ENCODE data around the gene DPF3. TPM values are rescaled to one million over a fixed set of nuclear protein-coding genes. Genes with fewer than 3 reads are reported as not detected.

DPF3 gene
- total RNA-seq, 3 donors from 2014 or later: 9.3 to 21.9 (median 10.9) TPM

DNA sequence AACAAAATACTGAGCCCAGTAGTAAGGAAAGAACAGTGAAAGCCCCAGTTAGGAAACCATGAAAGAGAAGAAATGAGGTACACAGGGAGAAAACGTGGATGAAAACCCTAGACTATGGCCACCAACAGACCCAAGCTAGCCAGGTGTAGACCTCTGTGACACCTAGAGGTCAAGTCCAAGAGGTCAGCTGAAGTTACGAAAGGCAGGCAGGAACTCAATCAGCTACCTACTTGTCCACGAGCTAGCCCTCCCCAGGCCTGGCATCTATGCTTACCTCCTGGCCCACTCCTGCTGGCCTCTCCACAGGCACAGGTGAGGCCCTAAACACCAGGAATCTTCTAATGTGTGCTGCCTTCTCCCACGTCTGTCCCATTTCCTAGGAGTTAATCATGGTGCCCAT is 48.7 kb downstream of the DPF3 start:
- H3K9me3 ChIP-seq: no peaks in the 10 kb centered on the region
- ATAC-seq (no peak), DNase-seq (no peak)
- H3K4me1 ChIP-seq (ENCODE audit: low read depth): peaks cover 10% of the 10 kb centered on the region
- no peaks in the 10 kb centered on the region for H3K36me3 ChIP-seq (ENCODE audit: low read depth)
- no peak overlapping the region for H3K4me3 ChIP-seq
- intact Hi-C loops (cut with DNase I, micrococcal nuclease): no loop called here
- TF ChIP-seq, protein P1, sequence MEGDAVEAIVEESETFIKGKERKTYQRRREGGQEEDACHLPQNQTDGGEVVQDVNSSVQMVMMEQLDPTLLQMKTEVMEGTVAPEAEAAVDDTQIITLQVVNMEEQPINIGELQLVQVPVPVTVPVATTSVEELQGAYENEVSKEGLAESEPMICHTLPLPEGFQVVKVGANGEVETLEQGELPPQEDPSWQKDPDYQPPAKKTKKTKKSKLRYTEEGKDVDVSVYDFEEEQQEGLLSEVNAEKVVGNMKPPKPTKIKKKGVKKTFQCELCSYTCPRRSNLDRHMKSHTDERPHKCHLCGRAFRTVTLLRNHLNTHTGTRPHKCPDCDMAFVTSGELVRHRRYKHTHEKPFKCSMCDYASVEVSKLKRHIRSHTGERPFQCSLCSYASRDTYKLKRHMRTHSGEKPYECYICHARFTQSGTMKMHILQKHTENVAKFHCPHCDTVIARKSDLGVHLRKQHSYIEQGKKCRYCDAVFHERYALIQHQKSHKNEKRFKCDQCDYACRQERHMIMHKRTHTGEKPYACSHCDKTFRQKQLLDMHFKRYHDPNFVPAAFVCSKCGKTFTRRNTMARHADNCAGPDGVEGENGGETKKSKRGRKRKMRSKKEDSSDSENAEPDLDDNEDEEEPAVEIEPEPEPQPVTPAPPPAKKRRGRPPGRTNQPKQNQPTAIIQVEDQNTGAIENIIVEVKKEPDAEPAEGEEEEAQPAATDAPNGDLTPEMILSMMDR (IDR thresholded peaks at IDR 0.05): no peak

- DNase-seq: no peak
- ATAC-seq: no peak
- intact Hi-C loops (cut with DNase I, micrococcal nuclease): no loop called here
- Histone ChIP-seq H3K4me3 (no peak overlapping the region), H3K36me3 (ENCODE audit: low read depth) (no peaks in the 10 kb centered on the region), H3K9me3 (no peaks in the 10 kb centered on the region), H3K4me1 (ENCODE audit: low read depth) (peaks cover 5% of the 10 kb centered on the region)
- TF ChIP-seq, protein P1 (IDR thresholded peaks at IDR 0.05): no peak
Observed at GRCh38 chr14:72844524-72844923, 49.4 kb downstream of the DPF3 start.

GRCh38 chr14:72839753-72840607 is 53.9 kb downstream of the DPF3 start:
- no peaks in the 10 kb centered on the region for H3K36me3 ChIP-seq (ENCODE audit: low read depth)
- TF ChIP-seq, protein P1 (IDR thresholded peaks at IDR 0.05): no peak

GRCh38 chr14:72839351-72839750 is 54.5 kb downstream of the DPF3 start:
- TF ChIP-seq, protein P1 (IDR thresholded peaks at IDR 0.05): no peak

More at GRCh38 chr14:72839753-72840607, 53.9 kb downstream of the DPF3 start:
- no peaks in the 10 kb centered on the region for H3K9me3 ChIP-seq
- DNase-seq (no peak), ATAC-seq (no peak)
- no peak overlapping the region for H3K4me3 ChIP-seq
- H3K4me1 ChIP-seq (ENCODE audit: low read depth): no peaks in the 10 kb centered on the region
- intact Hi-C loops (cut with DNase I, micrococcal nuclease): no loop called here

GRCh38 chr14:72836085-72836484 is 57.8 kb downstream of the DPF3 start:
- DNase-seq (no peak), ATAC-seq (no peak)
- Histone ChIP-seq H3K9me3 (no peaks in the 10 kb centered on the region), H3K4me3 (no peak overlapping the region), H3K4me1 (ENCODE audit: low read depth) (peaks cover 6% of the 10 kb centered on the region), H3K36me3 (ENCODE audit: low read depth) (no peaks in the 10 kb centered on the region)
- intact Hi-C loops (cut with DNase I, micrococcal nuclease): no loop called here
- TF ChIP-seq, protein P1 (IDR thresholded peaks at IDR 0.05): no peak

More at GRCh38 chr14:72839351-72839750, 54.5 kb downstream of the DPF3 start:
- DNase-seq (no peak), ATAC-seq (no peak)
- Histone ChIP-seq H3K4me3 (no peak overlapping the region), H3K9me3 (no peaks in the 10 kb centered on the region), H3K4me1 (ENCODE audit: low read depth) (no peaks in the 10 kb centered on the region), H3K36me3 (ENCODE audit: low read depth) (no peaks in the 10 kb centered on the region)
- intact Hi-C loops (cut with DNase I, micrococcal nuclease): no loop called here
